ENCODE measurements around the gene NUP160.

DNA sequence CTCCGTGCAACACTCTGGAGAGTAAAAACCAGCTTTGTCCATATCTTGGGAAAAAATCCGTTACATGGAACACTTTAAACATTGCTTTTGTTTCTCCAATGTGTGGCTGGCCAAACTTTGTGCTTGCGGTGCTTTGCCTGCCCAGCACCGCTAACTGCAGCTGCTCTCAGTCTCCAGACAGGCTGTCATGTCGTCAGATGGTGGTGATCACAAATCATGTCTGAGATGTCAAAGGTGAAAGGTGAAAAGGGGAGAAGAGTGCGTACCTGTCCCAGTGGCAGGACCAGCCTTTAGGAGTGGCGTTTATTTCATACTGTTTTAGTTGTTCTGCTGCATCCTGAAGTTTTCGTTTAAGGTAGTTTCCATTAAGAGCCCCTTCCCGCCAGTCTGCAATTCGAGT, 115.9 kb downstream of the NUP160 start:
- TF ChIP-seq EZH2 (IDR thresholded peaks at IDR 0.05) (no peak), CBX3 (IDR thresholded peaks at IDR 0.05; ENCODE audit: low read depth) (no peak), POLR2A (IDR thresholded peaks at IDR 0.05; ENCODE audit: borderline replicate concordance, extremely low read depth, insufficient read depth, insufficient read length) (no peak), CEBPB (IDR thresholded peaks at IDR 0.05; ENCODE audit: low read depth) (no peak)
- TF ChIP-seq, protein P1, sequence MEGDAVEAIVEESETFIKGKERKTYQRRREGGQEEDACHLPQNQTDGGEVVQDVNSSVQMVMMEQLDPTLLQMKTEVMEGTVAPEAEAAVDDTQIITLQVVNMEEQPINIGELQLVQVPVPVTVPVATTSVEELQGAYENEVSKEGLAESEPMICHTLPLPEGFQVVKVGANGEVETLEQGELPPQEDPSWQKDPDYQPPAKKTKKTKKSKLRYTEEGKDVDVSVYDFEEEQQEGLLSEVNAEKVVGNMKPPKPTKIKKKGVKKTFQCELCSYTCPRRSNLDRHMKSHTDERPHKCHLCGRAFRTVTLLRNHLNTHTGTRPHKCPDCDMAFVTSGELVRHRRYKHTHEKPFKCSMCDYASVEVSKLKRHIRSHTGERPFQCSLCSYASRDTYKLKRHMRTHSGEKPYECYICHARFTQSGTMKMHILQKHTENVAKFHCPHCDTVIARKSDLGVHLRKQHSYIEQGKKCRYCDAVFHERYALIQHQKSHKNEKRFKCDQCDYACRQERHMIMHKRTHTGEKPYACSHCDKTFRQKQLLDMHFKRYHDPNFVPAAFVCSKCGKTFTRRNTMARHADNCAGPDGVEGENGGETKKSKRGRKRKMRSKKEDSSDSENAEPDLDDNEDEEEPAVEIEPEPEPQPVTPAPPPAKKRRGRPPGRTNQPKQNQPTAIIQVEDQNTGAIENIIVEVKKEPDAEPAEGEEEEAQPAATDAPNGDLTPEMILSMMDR (IDR thresholded peaks at IDR 0.05 in 2 of 3, conservative IDR thresholded peaks at IDR 0.05 in 1 of 3; ENCODE audit: borderline replicate concordance in 1 of 3, insufficient read depth in 1 of 3, low read depth in 2 of 3, low read length in 2 of 3): no peak
- TF ChIP-seq, protein P2, sequence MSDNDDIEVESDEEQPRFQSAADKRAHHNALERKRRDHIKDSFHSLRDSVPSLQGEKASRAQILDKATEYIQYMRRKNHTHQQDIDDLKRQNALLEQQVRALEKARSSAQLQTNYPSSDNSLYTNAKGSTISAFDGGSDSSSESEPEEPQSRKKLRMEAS (IDR thresholded peaks at IDR 0.05): no peak
- TF ChIP-seq, protein P3, sequence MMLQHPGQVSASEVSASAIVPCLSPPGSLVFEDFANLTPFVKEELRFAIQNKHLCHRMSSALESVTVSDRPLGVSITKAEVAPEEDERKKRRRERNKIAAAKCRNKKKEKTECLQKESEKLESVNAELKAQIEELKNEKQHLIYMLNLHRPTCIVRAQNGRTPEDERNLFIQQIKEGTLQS (IDR thresholded peaks at IDR 0.05): no peak
